Duodenal mucosa (tissue), 2 donors: ENCODE measurements around the gene GPR4.

ENCODE experiments used
- H3K27ac ChIP-seq: one replicate; pipeline ENCODE4 v1.7.0; 2013; ENCODE audit warnings: low read depth, low read length
- H3K27me3 ChIP-seq, 2 donors: one replicate each; pipeline ENCODE4 v1.7.0; 2013; ENCODE audit warnings: low read length in 2 of 2, control low read depth in 1 of 2; ENCODE audit not compliant: insufficient read depth in 2 of 2, control insufficient read depth in 1 of 2
- H3K36me3 ChIP-seq, 2 donors: one replicate each; pipeline ENCODE4 v1.7.0; 2013; ENCODE audit warnings: low read length in 2 of 2, control low read depth in 1 of 2; ENCODE audit not compliant: insufficient read depth in 2 of 2, control insufficient read depth in 1 of 2
- H3K4me1 ChIP-seq, 2 donors: one replicate each; pipeline ENCODE4 v1.7.0; 2013; ENCODE audit warnings: low read length in 2 of 2, control low read depth in 1 of 2; ENCODE audit not compliant: insufficient read depth in 2 of 2, control insufficient read depth in 1 of 2
- H3K4me3 ChIP-seq, 2 donors: one replicate each; pipeline ENCODE4 v1.7.0; 2013; ENCODE audit warnings: low read length in 2 of 2, low read depth in 1 of 2
- H3K9ac ChIP-seq, 2 donors: one replicate each; pipeline ENCODE4 v1.7.0; 2013; ENCODE audit warnings: low read length in 2 of 2, low read depth in 1 of 2
- H3K9me3 ChIP-seq, 2 donors: one replicate each; pipeline ENCODE4 v1.7.0; 2013; ENCODE audit warnings: low read length in 2 of 2, control low read depth in 1 of 2; ENCODE audit not compliant: control insufficient read depth in 1 of 2

The GPR4 gene

DNA sequence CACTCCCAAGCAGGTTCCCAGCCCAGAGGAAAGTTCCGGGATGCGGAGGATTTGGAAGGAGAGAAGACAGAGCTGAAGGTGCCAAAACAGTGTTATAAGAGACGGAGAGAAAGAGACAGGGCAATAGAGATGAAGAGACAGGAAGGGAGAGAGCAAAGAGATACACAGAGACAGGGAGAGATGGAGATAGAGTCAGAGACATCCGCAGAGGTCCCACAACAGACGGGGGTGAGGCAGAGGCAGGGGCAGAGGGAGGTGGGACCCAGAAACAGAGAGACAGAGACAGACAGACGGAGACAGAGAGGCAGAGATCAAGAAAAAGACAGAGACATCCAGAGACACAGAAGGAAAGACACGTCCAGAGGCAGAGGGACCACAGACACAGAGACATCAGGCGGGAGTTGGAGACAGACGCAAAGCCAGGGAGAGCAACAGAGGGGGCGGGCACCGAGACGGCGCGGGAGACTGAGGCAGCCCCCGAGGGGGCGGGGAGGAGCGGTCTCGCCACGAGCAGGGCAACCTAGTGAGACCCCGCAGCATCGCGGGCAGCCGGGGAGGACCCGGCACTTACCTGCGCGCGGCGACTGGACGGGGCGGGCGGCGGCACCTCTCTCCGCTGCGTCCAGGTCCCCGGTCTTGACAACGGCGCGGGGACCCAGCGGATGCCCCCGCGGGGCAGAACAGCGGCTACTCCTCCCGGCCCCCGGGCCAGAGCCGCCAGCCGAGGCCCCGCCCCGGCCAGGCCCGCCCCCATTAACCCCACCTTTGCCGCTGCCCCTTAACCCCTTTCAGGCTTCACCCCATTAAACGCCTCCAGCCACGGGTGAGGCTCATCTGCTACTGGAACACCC is at the start of gene GPR4:
Gene GPR4 (minus strand): TSS at position 689 of the 851 bp plus-strand sequence. CDS start 10,346 bp downstream, outside the sequence.
- Histone ChIP-seq H3K4me1 (peaks cover under 1 to 8% of the 10 kb centered on the region in 2 donors), H3K9ac (no peak within 1 kb of the TSS), H3K27ac (peak within 1 kb of the TSS; percentile 22), H3K9me3 (no peaks in the 10 kb centered on the region), H3K4me3 (peak within 1 kb of the TSS in 1 of 2 donors; percentile 6), H3K27me3 (peaks cover 54 to 56% of the 10 kb centered on the region in 2 donors), H3K36me3 (no peaks in the 10 kb centered on the region)

DNA sequence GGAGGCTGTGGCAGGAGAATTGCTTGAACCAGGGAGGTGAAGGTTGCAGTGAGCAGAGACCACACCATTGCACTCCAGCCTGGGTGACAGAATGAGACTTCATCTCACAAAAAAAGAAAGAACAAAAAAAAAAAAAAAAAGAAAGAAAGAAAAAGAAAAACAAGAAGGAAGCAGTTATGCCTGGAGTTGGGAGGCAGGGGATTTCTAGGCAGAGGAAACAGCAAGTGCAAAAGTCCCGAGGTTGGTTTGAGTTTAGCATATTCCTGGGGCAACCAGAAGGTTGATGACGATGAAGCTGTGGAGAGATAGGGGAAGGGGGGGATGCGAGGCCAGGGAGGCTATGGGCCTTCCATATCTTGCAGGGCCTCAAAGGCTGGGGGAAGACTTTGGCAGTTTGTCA is 48.7 kb upstream of the GPR4 start:
- H3K9me3 ChIP-seq, result no peaks in the 10 kb centered on the region
- no peak overlapping the region for H3K9ac ChIP-seq
- no peaks in the 10 kb centered on the region for H3K36me3 ChIP-seq

DNA sequence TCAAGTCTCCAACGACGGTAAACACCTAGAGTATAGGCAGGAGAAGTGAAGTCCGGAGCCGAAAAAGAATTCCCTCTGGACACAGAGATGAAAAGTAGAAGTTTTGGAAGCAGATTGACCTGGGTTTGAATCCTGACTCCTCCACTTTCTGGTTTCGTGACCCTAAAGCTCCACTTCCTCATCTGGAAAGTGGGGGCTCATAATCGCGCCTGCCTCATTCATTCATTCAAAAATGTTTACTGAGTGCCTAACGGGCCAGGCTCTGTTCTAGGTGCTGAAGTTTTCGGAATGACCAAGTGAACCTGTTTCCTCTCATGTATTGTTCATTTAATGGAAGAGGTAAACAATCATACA is 44.3 kb upstream of the GPR4 start:
- no peak overlapping the region for H3K27ac ChIP-seq
- H3K4me1 ChIP-seq, result peaks cover 19 to 22% of the 10 kb centered on the region in 2 donors
- no peak overlapping the region for H3K9ac ChIP-seq
- H3K27me3 ChIP-seq, result peaks cover 12 to 22% of the 10 kb centered on the region in 2 donors
- H3K9me3 ChIP-seq, result no peaks in the 10 kb centered on the region
- peak overlapping the region in 1 of 2 donors; percentile 43 for H3K4me3 ChIP-seq
- H3K36me3 ChIP-seq, result no peaks in the 10 kb centered on the region

More for the DNA sequence above, 48.7 kb upstream of the GPR4 start:
- H3K27ac ChIP-seq, result no peak overlapping the region
- peaks cover 0 to 7% of the 10 kb centered on the region in 2 donors for H3K4me1 ChIP-seq
- no peak overlapping the region for H3K4me3 ChIP-seq
- H3K27me3 ChIP-seq, result no peaks in the 10 kb centered on the region

DNA sequence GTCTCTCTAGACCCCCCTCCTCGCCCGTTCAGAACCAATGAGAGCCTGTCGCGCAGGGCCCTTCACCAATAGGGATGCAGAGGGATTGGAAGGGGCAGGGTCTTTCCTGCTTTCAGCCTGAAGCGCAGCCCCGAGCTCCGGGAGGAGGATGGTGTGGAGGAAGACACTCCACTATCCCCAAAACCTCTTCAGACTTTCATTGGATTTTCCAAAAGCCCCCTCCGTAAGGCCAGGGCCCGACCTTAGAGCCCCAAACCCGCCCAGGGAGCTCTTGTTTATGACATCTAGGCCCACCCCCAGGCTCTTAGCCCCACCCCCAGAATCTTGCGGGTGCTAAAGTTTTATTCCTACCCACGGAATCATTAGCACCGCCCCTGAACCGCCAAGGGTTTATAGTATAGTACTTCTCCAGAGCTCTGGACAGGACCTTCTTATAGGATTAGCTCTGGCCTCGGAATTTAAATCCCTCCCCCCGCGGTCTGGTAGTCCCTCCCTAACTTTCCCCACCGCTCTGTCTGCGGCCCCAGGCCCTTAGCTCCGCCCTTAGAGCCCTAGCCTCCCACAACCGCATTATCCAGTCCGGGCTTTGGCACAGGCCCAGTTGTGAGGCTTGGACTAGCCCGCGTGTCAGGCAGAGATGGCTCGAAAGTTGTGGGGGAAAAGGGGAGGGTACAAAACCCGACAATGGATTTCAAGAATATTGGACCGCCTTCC is 43.8 kb upstream of the GPR4 start:
- Histone ChIP-seq H3K4me3 (peak overlapping the region; percentile 43 to 46), H3K27me3 (peaks cover 12 to 22% of the 10 kb centered on the region in 2 donors), H3K27ac (no peak overlapping the region), H3K4me1 (peaks cover 24 to 28% of the 10 kb centered on the region in 2 donors), H3K9ac (no peak overlapping the region), H3K36me3 (no peaks in the 10 kb centered on the region), H3K9me3 (no peaks in the 10 kb centered on the region)

DNA sequence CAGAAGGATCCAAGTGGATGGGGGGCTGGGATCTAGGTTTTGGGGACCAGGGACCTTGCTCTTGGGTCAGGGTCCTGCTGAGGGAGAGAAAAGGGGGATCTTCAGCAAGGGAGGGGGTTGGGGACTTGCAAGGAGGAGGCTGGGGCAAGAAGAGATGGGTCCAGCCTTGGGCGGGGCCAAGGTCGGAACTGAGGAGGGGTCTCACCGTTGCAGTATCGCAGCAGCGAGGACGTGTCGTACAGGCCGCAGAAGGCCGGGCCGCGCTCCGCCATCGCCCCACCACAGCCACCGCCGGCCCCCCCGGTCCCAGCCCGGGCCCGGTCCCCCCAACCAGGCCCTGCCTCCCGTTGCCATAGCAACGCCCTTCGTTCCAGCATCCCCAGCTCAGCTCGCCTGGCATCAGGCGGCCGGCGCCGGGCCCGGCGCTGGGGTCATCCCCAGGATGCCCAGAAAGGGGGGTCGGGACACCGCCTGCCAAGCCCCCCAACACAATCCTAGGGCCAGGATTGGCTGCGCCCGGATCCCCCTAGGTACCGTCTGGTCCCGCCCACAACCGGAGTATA is 43.1 kb upstream of the GPR4 start:
- H3K9ac ChIP-seq, result no peak overlapping the region

DNA sequence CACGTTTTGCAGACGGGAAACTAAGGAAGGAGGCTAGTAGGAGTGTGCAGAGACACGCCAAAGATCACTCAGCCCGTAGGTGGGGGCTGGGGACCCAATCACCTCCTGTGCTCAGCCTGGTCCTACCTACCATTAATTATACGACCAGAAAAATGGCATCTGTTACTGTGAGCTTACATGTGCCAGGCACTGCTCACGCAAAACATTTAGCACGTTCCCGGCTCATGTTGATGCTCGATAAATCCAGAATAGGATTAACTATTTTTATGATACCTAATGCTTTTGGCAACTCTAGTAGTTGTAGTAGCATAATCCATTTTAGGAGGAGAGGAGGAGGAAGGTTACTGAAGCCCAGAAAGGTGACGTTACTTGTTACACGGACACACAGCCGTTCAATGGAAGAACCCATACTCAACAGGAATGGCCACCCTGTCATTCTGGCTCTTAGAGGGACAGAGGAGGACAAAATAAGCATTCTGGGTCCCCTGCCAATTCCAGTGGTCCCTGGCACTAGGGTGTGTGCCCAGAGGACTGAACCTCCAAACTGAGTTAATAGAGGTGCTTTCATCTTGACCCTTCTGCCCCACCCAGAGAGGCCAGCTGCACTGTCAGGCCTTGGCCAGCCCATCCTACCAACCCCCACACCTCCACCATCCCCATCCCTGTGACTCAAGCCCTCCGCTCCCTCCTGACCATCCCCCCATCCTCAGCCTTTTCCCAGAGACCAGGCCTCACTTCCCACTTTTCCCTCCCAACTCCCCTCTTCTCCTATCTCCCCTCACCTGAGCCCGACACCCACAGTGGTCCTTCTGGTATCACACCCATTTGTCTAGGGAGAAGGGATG is 42.1 kb upstream of the GPR4 start:
- no peak overlapping the region for H3K4me3 ChIP-seq
- H3K27me3 ChIP-seq, result peaks cover 12 to 22% of the 10 kb centered on the region in 2 donors
- H3K4me1 ChIP-seq, result peaks cover 26 to 29% of the 10 kb centered on the region in 2 donors
- H3K27ac ChIP-seq, result no peak overlapping the region
- H3K36me3 ChIP-seq, result no peaks in the 10 kb centered on the region
- no peak overlapping the region for H3K9ac ChIP-seq
- H3K9me3 ChIP-seq, result no peaks in the 10 kb centered on the region

More for the DNA sequence above, 43.1 kb upstream of the GPR4 start:
- H3K27ac ChIP-seq, result no peak overlapping the region
- H3K36me3 ChIP-seq, result no peaks in the 10 kb centered on the region
- H3K9me3 ChIP-seq, result no peaks in the 10 kb centered on the region
- peaks cover 12 to 22% of the 10 kb centered on the region in 2 donors for H3K27me3 ChIP-seq
- peaks cover 26 to 29% of the 10 kb centered on the region in 2 donors for H3K4me1 ChIP-seq
- H3K4me3 ChIP-seq, result peak overlapping the region; percentile 43 to 46

DNA sequence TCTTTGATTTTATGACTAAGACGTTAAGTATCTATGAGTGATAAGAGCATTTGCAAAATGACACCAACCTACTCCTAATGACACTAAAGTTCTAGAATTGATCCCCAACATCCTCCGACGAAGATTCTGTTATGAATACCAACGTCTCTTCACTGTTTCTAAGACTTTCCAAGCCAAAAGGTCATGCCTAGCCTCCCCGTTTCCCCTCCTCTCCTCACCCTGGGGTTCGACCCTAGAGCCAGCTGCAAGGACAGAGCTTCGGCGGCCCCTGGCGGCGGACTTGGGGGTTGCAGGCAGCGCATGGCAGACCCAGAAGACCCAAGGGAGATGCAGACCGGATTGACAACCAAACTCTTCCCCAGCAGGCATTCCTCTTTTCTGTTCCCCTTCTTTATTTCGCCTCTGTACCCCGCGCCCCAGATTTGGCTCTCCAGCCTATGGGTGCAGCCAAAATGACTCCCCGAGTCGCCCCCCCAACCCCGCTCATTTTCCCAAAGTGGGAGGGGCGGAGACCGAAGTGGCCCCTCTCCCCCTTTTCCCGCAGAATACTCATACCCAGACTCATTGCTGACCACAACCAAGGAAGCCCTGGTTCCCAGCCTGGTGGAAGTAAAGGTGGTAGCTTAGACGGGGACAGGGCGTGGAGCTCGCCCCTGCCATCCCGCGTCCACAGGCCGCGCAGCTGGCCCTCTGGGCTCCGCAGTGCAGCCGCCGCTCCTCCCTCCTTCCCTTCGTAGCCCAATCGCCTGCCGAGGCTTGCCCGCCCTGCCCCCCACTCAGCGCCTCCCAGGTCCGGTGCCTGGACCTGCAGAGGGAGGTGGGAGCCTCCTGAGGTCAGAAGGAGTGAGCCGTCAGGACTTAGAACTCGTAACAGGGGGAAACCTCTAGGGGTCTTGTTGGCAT is 41.3 kb upstream of the GPR4 start:
- Histone ChIP-seq H3K4me1 (peaks cover 29 to 38% of the 10 kb centered on the region in 2 donors), H3K27ac (no peak overlapping the region), H3K9ac (no peak overlapping the region)

DNA sequence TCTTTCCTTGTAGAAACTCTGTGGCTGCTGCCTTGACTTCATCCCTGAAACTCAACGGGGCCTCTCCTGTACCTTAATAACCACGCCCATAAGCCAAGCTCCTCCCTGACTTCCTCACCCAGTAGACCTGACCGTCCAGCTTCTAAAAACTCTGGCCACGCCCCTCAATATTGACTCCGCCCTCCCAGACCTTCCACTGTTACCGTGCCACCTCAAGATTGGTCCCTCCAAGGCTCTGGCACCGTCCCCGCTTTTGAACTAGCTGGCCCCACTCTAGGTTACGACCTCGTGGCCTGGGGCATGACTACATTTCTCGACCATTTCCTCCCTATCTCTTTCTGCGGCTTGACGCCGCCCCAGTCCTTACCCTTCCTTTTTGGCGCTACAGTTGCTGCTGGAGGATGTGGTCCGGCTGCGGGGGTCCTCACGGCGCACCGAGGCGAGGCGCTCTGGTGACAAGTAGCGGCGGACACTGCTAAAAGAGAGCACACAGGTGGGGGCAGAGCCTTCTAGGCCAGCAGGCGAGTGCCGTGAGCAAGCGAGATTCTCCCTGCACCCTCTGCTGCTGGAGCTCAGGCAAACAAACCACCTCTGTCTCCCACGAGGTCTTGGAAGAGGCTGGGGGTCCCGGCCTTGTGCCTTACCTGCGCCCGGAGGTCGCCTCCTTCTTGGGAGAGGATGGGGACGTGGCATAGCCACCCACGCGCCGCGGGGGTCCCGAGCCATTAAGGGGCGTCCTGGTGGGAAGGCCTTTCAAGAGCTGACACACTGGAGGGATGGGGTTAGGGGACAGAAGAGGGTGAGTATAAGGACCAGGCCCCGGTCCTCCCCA is 39.5 kb upstream of the GPR4 start:
- H3K27ac ChIP-seq, result peak overlapping the region; percentile 47
- H3K27me3 ChIP-seq, result peaks cover 12 to 22% of the 10 kb centered on the region in 2 donors
- peak overlapping the region in 1 of 2 donors; percentile 70 for H3K9ac ChIP-seq
- peaks cover 34 to 40% of the 10 kb centered on the region in 2 donors for H3K4me1 ChIP-seq
- H3K36me3 ChIP-seq, result no peaks in the 10 kb centered on the region
- peak overlapping the region; percentile 69 to 74 for H3K4me3 ChIP-seq
- no peaks in the 10 kb centered on the region for H3K9me3 ChIP-seq

More for the DNA sequence above, 41.3 kb upstream of the GPR4 start:
- no peaks in the 10 kb centered on the region for H3K36me3 ChIP-seq
- H3K9me3 ChIP-seq, result no peaks in the 10 kb centered on the region
- H3K27me3 ChIP-seq, result peaks cover 12 to 22% of the 10 kb centered on the region in 2 donors
- H3K4me3 ChIP-seq, result peak overlapping the region; percentile 8 to 28
